A549 treated with AZD2906 at 1 μM for 4 hours (cell line): ENCODE results near the gene NUMB. TPM values are rescaled to one million over a fixed set of nuclear protein-coding genes. Genes with fewer than 3 reads are reported as not detected.

ENCODE experiments used
- total RNA-seq: library from RNA; stranded (reverse); fragments of 200-300 nt; extraction: Qiagen RNA extraction; gene quantifications from 5 replicates; pipeline ENCODE4 v1.2.3, GENCODE V29; 2022

Gene NUMB
- 35.2 to 40.2 TPM (median 38.8 TPM) in 5 replicates for total RNA-seq

DNA sequence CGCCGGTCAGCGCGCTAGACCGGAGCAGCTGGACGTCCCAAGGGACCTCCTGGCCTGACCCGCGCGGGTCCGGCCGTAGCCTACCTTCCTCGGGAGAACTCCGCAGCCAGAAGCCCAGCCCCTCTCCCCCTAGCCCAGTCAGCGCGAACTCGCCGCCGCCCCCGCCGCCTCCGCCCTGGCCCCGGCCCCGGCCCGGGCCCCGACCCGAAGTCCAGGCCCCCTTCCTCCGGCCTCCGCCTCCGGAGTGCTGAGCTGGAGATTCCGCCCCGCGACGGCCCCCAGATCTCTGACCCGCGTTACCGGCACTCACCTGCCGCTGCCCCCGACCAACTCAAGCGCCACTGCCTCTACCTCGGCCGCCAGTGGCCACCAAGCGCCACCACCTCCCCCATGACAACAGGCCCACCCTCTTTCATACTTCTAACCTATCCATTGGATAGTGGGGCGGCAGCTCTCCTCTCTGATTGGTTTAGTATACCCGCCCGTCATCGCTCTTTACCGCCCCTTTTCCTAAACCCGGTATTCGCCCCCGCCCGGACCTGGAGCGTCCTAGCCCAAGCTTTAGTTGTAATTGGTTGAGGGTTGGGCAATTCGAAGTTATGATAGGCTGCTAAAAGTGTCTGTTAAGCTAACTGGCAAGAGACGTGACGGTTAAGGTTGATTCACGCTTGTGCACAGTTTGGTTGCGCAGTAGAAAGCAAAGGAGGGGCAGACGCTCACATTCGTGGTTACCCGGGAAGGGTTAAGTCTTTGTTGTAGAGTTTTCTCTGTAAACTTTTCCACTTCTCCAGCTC is at the start of gene NUMB:
Gene NUMB, minus strand, starts transcription at position 364 of the 794 bp plus-strand sequence. CDS start 102,795 bp downstream, outside the sequence.

DNA sequence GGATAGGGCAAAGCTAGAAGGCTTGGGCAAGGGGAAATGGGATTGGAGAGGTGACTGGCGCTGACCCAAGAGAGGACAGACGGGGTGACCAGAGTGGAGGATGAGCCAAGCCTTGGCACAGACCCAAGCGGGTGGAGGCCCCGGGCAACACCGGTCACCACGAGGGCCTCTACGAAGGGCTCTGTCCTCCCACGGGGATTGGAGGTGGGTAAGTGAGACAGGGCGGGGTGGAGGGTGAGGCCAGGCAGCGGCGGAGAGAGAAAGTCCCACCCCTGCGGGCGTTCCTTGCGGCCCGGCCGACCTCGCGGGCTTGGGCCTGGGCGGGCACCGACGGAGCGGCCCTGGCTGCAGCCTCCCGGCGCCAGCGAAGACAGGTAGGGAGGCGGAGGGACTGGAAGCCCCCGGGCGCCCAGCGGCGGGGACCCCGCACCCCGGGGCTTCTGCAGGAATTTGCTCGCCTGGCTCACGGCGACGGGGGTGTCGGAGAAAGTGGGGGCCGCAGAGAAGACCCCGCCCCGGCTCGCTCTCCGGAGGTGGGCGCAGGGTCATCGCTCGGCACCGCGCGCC is 221.0 kb downstream of the NUMB start, which contains the start of gene PAPLN:
Gene PAPLN, plus strand, starts transcription at position 288 of the 567 bp plus-strand sequence. CDS start 2,273 bp downstream, outside the sequence.

Other genes starting within 250 kb of the NUMB start
- gene PAPLN, start 221.0 kb downstream of the NUMB start, total RNA-seq: 4.6 to 5.1 TPM (median 4.6 TPM) in 5 replicates
- 20.1 to 24.8 TPM (median 24.3 TPM) in 5 replicates for gene RIOX1, start 32.4 kb upstream of the NUMB start, total RNA-seq
- gene ACOT1, start 78.6 kb upstream of the NUMB start, total RNA-seq: 6.3 to 8.4 TPM (median 7.4 TPM) in 5 replicates
- 0.03 to 0.10 TPM (median 0.06 TPM) in 4 of 5 replicates, not detected in the other for gene HEATR4, start 100.4 kb upstream of the NUMB start, total RNA-seq
- 44.7 to 54.3 TPM (median 52.7 TPM) in 5 replicates for gene ACOT2, start 110.7 kb upstream of the NUMB start, total RNA-seq
- gene ACOT4, start 133.3 kb upstream of the NUMB start, total RNA-seq: 1.7 to 2.3 TPM (median 2.0 TPM) in 5 replicates
- not detected in 5 replicates for gene ACOT6, start 154.0 kb upstream of the NUMB start, total RNA-seq
- 7.7 to 10.5 TPM (median 8.6 TPM) in 5 replicates for gene DNAL1, start 186.4 kb upstream of the NUMB start, total RNA-seq